ENCODE results near the gene HOXA9. TPM values are rescaled to one million over a fixed set of nuclear protein-coding genes. Genes with fewer than 3 reads are reported as not detected.
A peak's percentile ranks its signal among the peaks of the same experiment; 100 is the strongest.

Gene HOXA9
- total RNA-seq, 1 experiment from 2014 or later = 29.9 TPM

DNA sequence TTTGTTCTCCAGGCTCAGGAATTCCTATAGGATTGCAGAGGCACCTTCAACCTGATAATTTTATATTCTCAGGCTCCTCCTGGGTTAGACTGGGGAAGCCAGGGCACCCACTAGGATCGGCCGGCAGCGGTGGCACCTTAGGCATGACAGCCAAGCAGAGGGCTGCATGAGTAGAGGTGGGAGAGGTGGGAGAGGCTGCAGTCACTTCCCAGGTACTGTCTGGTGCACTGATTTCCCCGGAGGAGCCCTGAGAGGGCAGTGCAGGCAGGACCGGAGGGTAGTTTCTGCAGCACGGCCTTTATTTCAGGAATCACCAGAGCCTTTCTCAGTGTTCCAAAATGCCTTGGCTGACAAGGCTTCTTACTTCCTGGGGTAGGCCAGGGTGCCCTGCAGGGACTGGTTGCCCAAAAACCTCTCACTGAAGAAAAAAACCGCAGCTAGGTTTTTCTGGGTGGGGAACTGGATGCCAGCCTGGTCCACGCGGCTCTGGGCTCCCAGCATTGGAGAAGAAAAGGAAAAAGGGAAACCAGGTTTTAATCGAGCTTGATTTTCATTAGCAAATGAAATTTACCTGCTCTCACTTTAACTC is 38.1 kb upstream of the HOXA9 start:
- Histone ChIP-seq H3K36me3 (no peaks in the 10 kb centered on the region), H3K4me3 (no peak overlapping the region), H3K27me3 (peaks cover 7% of the 10 kb centered on the region; the same call in 1 of the 2 replicates), H3K9me3 (no peaks in the 10 kb centered on the region)
- no peak for DNase-seq

- Histone ChIP-seq H3K27me3 (peaks cover 9% of the 10 kb centered on the region; the same call in 1 of the 2 replicates), H3K9me3 (no peaks in the 10 kb centered on the region), H3K36me3 (no peaks in the 10 kb centered on the region), H3K4me3 (no peak overlapping the region)
- no peak for DNase-seq
Observed at GRCh38 chr7:27202862-27203134, 37.5 kb upstream of the HOXA9 start.

DNA sequence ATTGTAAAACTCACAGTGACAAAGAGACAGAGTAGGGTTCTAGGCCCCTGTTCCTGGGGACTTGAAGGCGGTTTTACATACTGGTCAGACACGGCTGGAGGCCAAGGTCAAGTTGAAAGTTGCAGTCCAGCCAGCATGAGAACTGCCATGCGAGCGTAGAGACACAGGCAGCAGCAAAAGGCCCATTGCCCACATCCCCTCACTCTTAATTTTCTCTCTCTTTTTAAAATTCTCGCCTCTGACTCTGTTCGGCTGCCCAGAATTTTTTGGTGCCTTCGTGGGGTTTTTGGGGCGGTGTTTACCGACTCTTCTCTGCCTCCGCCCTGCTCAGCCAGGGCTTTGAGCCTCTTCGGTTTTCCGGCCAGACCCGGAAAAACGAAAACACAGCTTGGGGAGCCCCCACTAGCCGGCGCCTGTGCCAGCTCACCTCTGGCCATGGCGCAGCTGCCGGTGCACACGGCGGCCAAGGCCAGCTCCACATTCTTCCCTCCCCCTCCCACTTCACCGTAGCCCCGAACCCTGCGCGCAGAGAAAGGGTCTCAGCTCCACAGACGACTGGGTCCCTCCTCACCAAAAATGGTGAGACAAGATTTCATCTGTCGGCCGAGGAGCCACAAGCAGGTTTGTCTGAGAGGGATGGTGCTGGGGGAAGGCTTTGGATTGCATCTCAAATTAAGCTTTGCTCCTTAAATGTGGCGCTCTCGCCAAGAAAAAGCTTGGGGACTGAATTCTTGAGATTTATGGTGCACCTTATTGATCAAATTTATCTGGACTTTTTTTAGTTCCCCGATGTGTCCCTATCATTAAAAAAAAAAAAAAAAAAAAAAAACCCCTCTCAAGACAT is 36.9 kb upstream of the HOXA9 start:
- Histone ChIP-seq H3K4me3 (no peak overlapping the region), H3K36me3 (no peaks in the 10 kb centered on the region), H3K9me3 (no peaks in the 10 kb centered on the region), H3K27me3 (peaks cover 14% of the 10 kb centered on the region; the same call in 1 of the 2 replicates)
- DNase-seq = no peak

DNA sequence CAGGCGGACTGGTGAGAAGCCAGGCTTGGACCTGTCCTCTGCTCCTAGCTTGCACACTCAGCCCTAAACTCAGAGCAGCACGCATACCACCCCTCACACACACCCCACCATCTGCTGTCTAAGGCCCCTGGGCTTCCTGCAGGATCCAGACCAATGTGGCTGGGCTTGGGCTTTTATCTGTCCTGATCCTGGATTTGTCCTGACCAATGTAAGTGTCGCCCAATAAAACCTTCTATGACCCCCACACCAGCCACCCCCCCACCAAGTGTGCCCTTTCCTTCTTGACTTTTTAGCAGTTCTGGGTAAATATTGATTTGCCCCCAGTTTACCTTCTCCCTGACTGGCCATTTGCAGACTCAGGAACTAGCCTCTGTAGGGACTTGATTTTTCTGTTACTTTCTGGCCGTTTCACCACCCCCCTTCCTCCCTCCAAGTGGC is 36.3 kb upstream of the HOXA9 start:
- H3K4me3 ChIP-seq = no peak overlapping the region
- no peak for DNase-seq
- no peaks in the 10 kb centered on the region for H3K9me3 ChIP-seq
- peaks cover 14% of the 10 kb centered on the region; the same call in 1 of the 2 replicates for H3K27me3 ChIP-seq
- no peaks in the 10 kb centered on the region for H3K36me3 ChIP-seq

DNA sequence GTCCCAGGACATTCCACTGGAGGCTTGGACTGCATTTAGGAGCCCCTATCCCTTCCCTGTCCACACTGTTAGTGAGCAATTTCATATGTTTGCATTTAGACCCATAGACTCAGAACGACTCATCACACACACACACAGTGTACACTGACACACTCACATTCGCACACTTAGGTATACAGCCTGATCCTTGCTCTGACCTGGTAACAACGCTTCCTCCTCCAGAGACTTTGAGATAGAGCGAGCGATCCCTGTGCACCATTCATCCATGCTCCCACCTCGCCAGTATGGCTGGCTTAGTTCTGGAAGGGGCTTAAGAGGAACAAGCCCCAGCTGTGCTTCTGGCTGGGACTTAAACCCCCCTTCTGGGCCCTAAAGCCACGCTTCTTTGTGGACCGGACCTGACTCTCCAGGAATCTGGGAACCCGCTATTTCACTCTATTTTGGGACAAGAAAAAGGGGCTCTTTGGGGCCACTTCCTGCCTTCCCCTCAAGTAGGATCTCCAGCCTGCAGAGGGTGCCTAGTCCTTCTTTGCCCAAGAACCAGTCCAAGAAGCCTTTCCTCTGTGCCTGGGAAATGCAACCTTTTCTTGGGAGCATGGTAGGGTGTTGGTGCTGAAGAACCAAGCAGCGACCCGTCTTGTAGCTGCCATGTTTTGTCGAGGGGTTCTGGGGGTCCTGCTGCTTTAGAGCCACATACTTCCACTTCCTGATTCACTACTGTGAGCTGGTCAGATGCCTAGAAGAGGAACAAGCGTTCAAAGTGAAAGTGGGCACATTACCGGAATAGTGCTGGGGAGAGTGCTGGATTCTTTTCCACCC is 35.6 kb upstream of the HOXA9 start:
- H3K9me3 ChIP-seq = no peaks in the 10 kb centered on the region
- peaks cover 14% of the 10 kb centered on the region; the same call in 1 of the 2 replicates for H3K27me3 ChIP-seq
- H3K4me3 ChIP-seq = peak overlapping the region; percentile 51; the same call in 1 of the 2 replicates
- H3K36me3 ChIP-seq = no peaks in the 10 kb centered on the region
- DNase-seq = no peak

DNA sequence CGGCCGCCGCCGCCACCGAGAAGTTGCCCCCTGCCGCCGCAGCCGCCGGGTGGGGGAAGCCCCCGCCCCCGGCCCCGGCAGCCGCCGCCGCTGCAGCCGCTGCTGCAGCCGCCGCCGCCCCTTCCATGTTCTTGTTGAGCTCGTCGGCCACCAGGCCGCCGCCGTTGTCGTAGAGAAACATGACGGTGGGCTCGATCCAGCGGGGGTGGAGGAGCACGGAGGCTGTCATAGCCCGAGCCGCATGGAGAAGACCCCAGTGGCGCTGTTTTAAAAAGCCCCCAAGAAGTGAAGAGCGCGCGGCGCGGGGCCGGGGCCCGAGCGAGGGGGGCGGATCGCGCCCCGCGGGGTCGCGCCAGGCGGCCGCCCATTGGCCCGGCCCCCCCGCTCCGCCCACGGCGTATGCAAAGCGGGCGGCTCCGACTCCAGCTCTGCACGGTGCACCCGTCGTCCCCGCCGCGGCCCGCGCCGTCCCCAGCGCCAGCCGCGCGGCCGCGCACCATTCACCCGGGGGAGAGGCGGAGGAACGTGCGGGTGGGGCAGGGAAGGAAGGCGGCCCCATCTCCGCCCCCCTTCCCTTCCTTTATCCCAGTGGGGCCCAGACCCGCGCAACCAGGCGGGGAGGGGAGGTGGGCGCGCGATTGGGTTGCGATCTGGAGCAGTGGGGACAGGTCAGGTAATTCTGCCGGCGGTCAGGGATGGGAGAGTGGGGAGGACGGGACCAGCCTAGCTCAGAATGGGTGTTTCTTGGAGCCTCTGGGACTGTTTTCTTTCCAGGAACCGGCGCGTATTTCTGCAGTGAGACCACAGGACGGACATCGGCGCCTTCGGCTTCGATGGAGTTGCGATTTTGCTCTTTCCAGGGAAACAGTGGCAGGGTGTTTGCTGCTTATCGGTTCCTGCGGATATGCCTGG is 34.8 kb upstream of the HOXA9 start, which contains the start of gene HOXA13:
TSS of gene HOXA13 (minus strand) at position 243 of the 912 bp plus-strand sequence. CDS start at position 229, 14 bp downstream.
- Histone ChIP-seq H3K27me3 (peaks cover 14% of the 10 kb centered on the region; the same call in 1 of the 2 replicates), H3K9me3 (no peaks in the 10 kb centered on the region), H3K36me3 (no peaks in the 10 kb centered on the region), H3K4me3 (peak within 1 kb of the TSS; percentile 51)
- DNase-seq = peak; percentile 74

DNA sequence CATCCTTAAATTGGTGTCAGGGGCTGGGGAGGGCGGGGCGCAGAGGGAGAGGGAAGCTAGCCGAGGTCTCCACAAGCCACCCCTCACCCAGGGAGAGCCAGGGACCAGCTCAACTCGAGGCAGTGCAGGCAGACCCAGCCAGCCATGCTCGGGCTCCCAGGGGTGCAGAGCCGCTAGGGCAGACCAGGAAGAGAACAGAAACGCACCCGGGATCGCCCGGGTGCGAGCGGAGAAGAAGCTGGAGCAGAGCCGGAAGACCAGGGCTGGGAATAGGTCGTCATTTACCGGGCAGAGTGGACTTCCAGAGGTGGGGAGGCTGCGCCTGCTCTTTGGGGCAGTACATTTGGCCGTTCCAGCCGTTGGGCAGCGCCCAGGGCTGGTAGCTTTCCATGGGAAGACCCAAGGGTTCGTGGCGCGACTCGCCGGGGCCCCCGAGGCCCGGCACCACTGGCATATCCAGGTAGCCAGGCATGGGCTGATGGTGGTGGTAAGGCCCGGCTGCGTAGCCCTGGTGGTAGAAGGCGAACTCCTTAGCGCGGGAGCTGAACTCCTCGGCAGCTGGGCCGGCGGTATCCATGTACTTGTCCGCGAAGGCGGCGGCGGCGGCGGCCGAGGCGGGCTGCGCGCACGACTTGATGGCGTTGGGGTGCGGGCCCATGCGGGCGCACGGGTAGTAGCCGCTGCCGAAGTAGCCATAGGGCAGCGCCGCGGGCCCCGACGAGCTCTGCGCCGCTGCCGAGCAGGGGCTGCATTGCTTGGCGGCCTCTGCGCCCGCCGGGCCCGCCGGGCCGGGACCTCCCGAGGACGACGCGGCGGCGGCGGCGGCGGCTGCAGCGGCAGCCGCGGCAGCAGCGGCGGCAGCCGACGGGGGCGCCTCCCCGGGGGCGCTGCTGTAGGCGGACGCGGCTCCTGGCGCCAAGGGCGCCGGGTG is 33.8 kb upstream of the HOXA9 start:
- H3K27me3 ChIP-seq = peaks cover 11% of the 10 kb centered on the region; the same call in 1 of the 2 replicates
- DNase-seq = peak; percentile 40
- H3K36me3 ChIP-seq = no peaks in the 10 kb centered on the region
- peak overlapping the region; percentile 35 for H3K4me3 ChIP-seq
- H3K9me3 ChIP-seq = no peaks in the 10 kb centered on the region

DNA sequence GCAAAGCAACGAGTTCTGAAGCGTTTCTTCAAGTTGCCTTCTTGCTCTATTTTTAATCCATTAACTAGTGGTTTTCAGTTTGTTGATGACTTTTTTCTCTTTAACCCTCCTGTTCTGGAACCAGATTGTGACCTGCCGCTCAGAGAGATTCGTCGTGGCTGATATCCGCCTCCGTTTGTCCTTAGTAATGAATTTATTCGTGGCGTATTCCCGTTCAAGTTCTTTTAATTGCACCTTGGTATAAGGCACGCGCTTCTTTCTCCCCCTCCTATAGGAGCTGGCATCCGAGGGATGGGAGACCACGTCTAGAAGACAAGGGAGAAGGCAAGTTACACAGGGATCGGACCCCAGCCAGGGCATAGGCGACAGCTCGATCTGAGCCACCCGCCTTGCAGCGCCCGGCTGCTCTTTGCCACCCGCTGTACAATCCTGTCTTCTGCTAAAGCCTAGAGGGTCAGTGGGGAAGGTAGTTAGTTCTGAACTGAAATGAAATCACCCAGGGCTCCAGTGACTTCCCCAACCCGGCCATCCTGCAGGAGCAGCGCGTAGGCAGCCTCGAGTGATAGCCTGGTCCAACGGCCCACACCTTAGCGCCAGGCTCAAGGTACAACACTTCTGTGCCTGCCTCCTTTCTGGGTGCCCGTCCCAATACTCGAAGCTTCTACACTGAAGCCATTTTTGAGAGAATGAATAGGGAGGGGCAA is 33.0 kb upstream of the HOXA9 start:
- DNase-seq = no peak
- peaks cover 11% of the 10 kb centered on the region; the same call in 1 of the 2 replicates for H3K27me3 ChIP-seq
- no peaks in the 10 kb centered on the region for H3K9me3 ChIP-seq
- no peak overlapping the region for H3K4me3 ChIP-seq
- H3K36me3 ChIP-seq = no peaks in the 10 kb centered on the region

DNA sequence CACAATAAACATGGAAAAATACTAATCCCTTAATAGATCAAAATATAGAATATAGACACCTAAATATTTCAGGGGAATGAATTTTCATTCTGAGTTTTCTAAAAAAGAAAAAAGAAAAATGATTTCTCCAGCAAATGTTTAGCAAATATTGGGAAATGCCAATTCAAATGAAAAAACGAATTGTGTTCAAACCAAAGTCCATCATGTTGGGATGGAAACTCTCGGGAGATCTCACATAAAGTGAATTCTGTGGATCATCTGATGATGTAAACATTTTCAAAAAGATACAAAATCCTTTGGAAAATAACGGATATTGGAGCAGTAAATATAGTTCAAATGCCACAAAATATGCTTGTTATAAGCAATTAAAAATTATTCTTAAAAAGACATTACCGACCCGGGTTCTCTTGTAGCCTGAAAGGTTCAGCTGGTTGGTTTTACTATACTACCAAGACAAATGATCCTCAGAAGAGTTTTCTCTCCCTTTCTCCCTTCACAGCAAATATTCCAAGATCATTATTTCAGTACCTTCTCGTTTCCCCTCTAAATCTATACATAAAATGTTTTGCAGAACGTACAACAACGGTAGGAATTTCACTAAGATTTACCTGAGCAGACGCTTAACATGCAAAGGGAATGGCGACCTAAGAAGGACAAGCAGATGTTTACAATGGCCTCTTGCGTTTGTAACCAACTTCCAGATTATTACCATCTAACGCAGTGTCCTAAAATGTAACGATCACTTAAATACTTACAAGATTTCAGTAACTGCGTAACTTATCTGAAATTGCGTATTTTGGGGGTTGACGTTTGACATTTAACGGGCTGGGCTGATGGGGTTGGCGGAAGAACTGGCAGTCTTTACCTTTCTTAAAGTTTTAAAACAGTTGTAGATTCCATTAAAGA is 32.1 kb upstream of the HOXA9 start:
- Histone ChIP-seq H3K27me3 (peaks cover 11% of the 10 kb centered on the region; the same call in 1 of the 2 replicates), H3K36me3 (no peaks in the 10 kb centered on the region), H3K4me3 (no peak overlapping the region), H3K9me3 (no peaks in the 10 kb centered on the region)
- no peak for DNase-seq

- H3K36me3 ChIP-seq = no peaks in the 10 kb centered on the region
- H3K9me3 ChIP-seq = no peaks in the 10 kb centered on the region
- H3K4me3 ChIP-seq = no peak overlapping the region
- DNase-seq = peak; percentile 50
- peaks cover 11% of the 10 kb centered on the region; the same call in 1 of the 2 replicates for H3K27me3 ChIP-seq
Observed at GRCh38 chr7:27196287-27196767, 31.0 kb upstream of the HOXA9 start.

DNA sequence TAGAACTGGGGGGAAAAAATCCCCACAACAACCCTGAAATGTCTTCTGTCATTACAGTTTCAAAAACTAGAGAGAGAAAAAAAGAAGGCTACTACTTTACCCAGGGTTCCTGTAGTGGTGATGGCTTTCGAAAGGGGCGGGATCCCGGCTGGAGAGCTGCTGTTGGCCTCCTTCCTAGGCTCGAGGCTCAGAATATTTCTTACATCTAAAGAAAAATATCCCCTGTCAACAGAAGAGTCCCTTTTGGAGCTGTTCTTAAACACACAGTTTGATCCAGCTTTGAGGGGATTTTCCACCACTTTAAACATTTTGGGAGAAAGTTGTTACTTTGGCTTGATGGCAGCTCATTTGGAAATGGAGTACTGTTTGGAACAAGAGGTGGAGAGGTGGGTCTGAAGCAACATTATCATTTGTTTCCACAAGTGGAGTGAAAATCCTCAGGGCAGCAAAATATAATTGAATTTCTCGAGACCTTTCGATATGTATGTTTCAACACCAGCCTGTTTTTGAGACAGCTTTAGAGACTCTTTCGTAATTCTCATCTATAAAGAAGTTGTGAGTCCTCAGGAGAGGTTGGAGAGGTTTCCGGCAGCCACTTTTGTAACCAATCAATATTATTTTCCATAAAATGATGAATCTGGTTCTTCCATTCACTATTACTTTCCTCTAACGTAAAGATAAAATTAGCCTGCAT is 29.5 kb upstream of the HOXA9 start:
- Histone ChIP-seq H3K9me3 (no peaks in the 10 kb centered on the region), H3K27me3 (peaks cover 11% of the 10 kb centered on the region; the same call in 1 of the 2 replicates), H3K4me3 (no peak overlapping the region), H3K36me3 (no peaks in the 10 kb centered on the region)
- DNase-seq = no peak

GRCh38 chr7:27194002-27194352 is 28.6 kb upstream of the HOXA9 start:
- DNase-seq = no peak
- Histone ChIP-seq H3K27me3 (peaks cover 9% of the 10 kb centered on the region; the same call in 1 of the 2 replicates), H3K4me3 (no peak overlapping the region), H3K9me3 (no peaks in the 10 kb centered on the region), H3K36me3 (no peaks in the 10 kb centered on the region)

DNA sequence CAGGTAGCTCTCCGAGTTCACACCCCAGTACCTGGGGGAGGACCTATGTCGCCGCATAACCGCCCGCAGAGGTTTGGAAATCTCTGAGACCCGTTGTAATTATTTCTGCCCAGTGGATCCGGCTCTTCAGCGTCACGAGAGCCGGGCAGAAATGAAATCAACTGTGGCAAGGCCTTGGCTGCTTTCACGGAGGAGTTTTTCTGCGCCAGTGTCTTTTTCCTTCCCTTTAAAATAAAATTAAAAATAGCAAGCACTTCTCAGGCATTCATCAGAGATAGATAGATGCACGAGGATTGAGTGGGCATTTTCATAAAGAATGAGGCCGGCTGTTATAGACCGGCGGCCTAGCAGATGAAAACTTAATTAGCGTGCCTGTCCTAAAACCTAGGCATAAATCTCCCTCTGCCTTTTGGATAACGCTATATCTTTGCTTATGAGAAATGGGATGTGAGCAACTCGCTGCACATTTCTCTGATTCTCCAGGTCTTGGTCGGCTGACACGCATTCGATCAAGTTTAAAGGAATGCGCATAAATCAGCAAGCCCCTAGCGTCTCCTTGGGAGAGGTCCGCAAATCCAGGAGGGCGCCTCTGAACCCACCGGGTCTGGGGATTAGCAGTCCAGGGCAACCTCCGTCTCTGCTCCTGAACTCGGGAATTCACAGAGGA is 28.1 kb upstream of the HOXA9 start:
- Histone ChIP-seq H3K4me3 (no peak overlapping the region), H3K9me3 (no peaks in the 10 kb centered on the region), H3K36me3 (no peaks in the 10 kb centered on the region), H3K27me3 (peaks cover 7% of the 10 kb centered on the region; the same call in 1 of the 2 replicates)
- no peak for DNase-seq
